Osteocyte (in vitro differentiated cells): ENCODE results near the gene RFT1. TPM values are rescaled to one million over a fixed set of nuclear protein-coding genes. Genes with fewer than 3 reads are reported as not detected.

Source experiments
- DNase-seq: peaks from one replicate; pipeline ENCODE4 v3.0.0; 2021; ENCODE audit warnings: mixed read lengths; ENCODE audit not compliant: unreplicated experiment; ENCODE audit errors: extremely low spot score
- H3K27ac Mint-ChIP-seq: one replicate; pipeline ENCODE4 v1.8.0; 2021; ENCODE audit warnings: mild to moderate bottlenecking, mixed read lengths; ENCODE audit not compliant: unreplicated experiment
- H3K27me3 Mint-ChIP-seq: one replicate; pipeline ENCODE4 v1.8.0; 2021; ENCODE audit warnings: mixed read lengths; ENCODE audit not compliant: unreplicated experiment
- H3K36me3 Mint-ChIP-seq: one replicate; pipeline ENCODE4 v1.8.0; 2021; ENCODE audit warnings: mixed read lengths; ENCODE audit not compliant: unreplicated experiment
- H3K4me1 Mint-ChIP-seq: one replicate; pipeline ENCODE4 v1.8.0; 2021; ENCODE audit warnings: mixed read lengths; ENCODE audit not compliant: unreplicated experiment
- H3K4me3 Mint-ChIP-seq: one replicate; pipeline ENCODE4 v1.8.0; 2021; ENCODE audit warnings: mild to moderate bottlenecking, moderate library complexity, mixed read lengths; ENCODE audit not compliant: unreplicated experiment
- H3K9me3 Mint-ChIP-seq: one replicate; pipeline ENCODE4 v1.8.0; 2021; ENCODE audit warnings: mixed read lengths; ENCODE audit not compliant: unreplicated experiment
- CTCF ChIP-seq: fragments of 200-600 bp; sonication (generic); IDR thresholded peaks from 2 replicates; pipeline ENCODE4 v1.5.0; 2021; ENCODE audit warnings: antibody characterized with exemption, mild to moderate bottlenecking, moderate library complexity
- total RNA-seq: library from RNA; stranded (reverse); gene quantifications from 2 replicates; pipeline ENCODE4 v1.2.1, GENCODE V29; 2021

Gene RFT1
- total RNA-seq, 1 donor from 2014 or later = 21.4 TPM

GRCh38 chr3:53155760-53156159, 25.5 kb upstream of the RFT1 start:
- H3K4me1 Mint-ChIP-seq = peaks cover 14% of the 10 kb centered on the region
- no peaks in the 10 kb centered on the region for H3K27me3 Mint-ChIP-seq
- H3K36me3 Mint-ChIP-seq = no peaks in the 10 kb centered on the region
- no peak overlapping the region for H3K27ac Mint-ChIP-seq
- no peaks in the 10 kb centered on the region for H3K9me3 Mint-ChIP-seq
- no peak for DNase-seq
- TF ChIP-seq CTCF = no peak
- no peak overlapping the region for H3K4me3 Mint-ChIP-seq

GRCh38 chr3:53154881-53155285, 24.6 kb upstream of the RFT1 start:
- TF ChIP-seq CTCF = no peak
- H3K4me1 Mint-ChIP-seq = peaks cover 7% of the 10 kb centered on the region
- H3K4me3 Mint-ChIP-seq = no peak overlapping the region
- H3K9me3 Mint-ChIP-seq = no peaks in the 10 kb centered on the region
- H3K27me3 Mint-ChIP-seq = no peaks in the 10 kb centered on the region
- no peaks in the 10 kb centered on the region for H3K36me3 Mint-ChIP-seq
- no peak for DNase-seq
- H3K27ac Mint-ChIP-seq = no peak overlapping the region

- no peak for TF ChIP-seq CTCF
- Mint-ChIP-seq H3K4me3 (no peak overlapping the region), H3K36me3 (no peaks in the 10 kb centered on the region), H3K27ac (no peak overlapping the region), H3K27me3 (no peaks in the 10 kb centered on the region), H3K9me3 (no peaks in the 10 kb centered on the region), H3K4me1 (peaks cover 6% of the 10 kb centered on the region)
- no peak for DNase-seq
Measured at GRCh38 chr3:53153980-53154379, 23.7 kb upstream of the RFT1 start.

- Mint-ChIP-seq H3K27me3 (no peaks in the 10 kb centered on the region), H3K27ac (no peak overlapping the region)
Measured at GRCh38 chr3:53153264-53153823, 23.1 kb upstream of the RFT1 start.

More at GRCh38 chr3:53153264-53153823, 23.1 kb upstream of the RFT1 start:
- Mint-ChIP-seq H3K36me3 (no peaks in the 10 kb centered on the region), H3K4me3 (no peak overlapping the region), H3K9me3 (no peaks in the 10 kb centered on the region), H3K4me1 (peaks cover 6% of the 10 kb centered on the region)
- DNase-seq = no peak
- TF ChIP-seq CTCF = no peak
